BLaER1 (cell line): Measurements from ENCODE around the gene NIFK.
A peak's percentile ranks its signal among the peaks of the same experiment; 100 is the strongest.
"Not testable (repeated sequence)": the region's sequence is repeated elsewhere in the genome, so short reads cannot be mapped to it uniquely, and the experiment has no call there.

Experiments
- H3K27ac ChIP-seq: shearing (Covaris generic); formaldehyde crosslinking; 2 replicates; pipeline ENCODE4 v1.8.1; 2022
- H3K27me3 ChIP-seq: shearing (Covaris generic); formaldehyde crosslinking; 2 replicates; pipeline ENCODE4 v1.8.1; 2022
- H3K36me3 ChIP-seq: shearing (Covaris generic); formaldehyde crosslinking; 2 replicates; pipeline ENCODE4 v1.8.1; 2022
- H3K4me1 ChIP-seq: shearing (Covaris generic); formaldehyde crosslinking; 2 replicates; pipeline ENCODE4 v1.8.1; 2022
- H3K4me2 ChIP-seq: shearing (Covaris generic); formaldehyde crosslinking; 2 replicates; pipeline ENCODE4 v1.8.1; 2022
- H3K4me3 ChIP-seq: shearing (Covaris generic); formaldehyde crosslinking; 2 replicates; pipeline ENCODE4 v1.8.1; 2022
- H3K9ac ChIP-seq: shearing (Covaris generic); formaldehyde crosslinking; 2 replicates; pipeline ENCODE4 v1.8.1; 2022
- H3K9me3 ChIP-seq: shearing (Covaris generic); formaldehyde crosslinking; 2 replicates; pipeline ENCODE4 v1.8.1; 2022
- H4K20me1 ChIP-seq: shearing (Covaris generic); formaldehyde crosslinking; 2 replicates; pipeline ENCODE4 v1.8.1; 2022
- Cebpa-rat ChIP-seq: shearing (Covaris generic); IDR thresholded peaks from 2 replicates; pipeline ENCODE4 v1.8.1; 2022

NIFK gene

DNA sequence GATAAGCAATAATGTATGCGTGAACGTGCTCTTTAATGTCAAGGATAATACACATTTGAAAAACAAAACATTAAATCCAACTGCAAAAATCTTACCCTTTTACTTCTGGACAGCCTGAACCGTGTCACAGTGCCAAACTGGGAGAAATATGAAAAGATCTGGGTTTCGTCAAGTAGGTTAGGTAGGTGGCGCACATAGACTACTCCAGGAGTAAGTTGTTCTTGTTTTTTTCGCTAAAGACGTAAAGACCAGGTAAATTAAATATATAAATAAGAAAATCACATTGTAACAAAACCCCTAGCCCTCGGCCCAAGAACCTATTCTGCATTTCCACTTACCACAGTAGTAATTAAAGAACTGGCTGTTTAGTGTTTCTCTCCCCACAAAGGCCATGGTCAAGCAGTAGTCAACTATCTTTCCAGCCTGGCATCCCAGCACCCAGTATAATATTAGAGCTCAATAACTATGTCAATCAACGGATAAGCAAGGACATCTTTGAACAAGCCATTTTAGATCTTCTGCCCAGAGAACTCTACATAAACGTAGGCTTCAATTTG lies 1.1 kb downstream of the NIFK start:
- Histone ChIP-seq H3K27me3 (no peaks in the 10 kb centered on the region), H3K36me3 (peaks cover 49% of the 10 kb centered on the region), H3K4me2 (peak overlapping the region; percentile 79), H3K9ac (peak overlapping the region; percentile 94), H3K9me3 (no peaks in the 10 kb centered on the region), H4K20me1 (peaks cover 57% of the 10 kb centered on the region), H3K4me3 (peak overlapping the region; percentile 91), H3K4me1 (peaks cover 22% of the 10 kb centered on the region), H3K27ac (peak overlapping the region; percentile 90)
- TF ChIP-seq Cebpa-rat, result no peak

DNA sequence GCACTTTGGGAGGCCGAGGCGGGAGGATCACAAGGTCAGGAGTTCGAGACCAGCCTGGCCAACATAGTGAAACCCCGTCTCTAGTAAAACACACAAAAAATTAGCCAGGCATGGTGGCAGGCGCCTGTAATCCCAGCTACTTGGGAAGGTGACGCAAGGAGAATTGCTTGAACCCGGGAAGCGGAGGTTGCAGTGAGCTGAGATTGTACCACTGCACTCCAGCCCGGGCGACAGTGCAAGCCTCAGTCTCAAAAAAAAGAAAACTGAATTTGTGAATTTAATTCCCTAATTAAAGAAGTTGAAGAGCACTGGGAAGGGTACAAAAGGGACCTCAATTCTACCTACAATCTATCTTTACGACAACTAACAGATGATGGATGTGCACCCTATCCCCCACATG lies 2.1 kb downstream of the NIFK start:
- Histone ChIP-seq H3K36me3 (peaks cover 59% of the 10 kb centered on the region), H4K20me1 (peaks cover 68% of the 10 kb centered on the region), H3K4me1 (peaks cover 19% of the 10 kb centered on the region), H3K4me2 (peak overlapping the region; percentile 79)
- not testable (repeated sequence) for H3K9me3 ChIP-seq, H3K9ac ChIP-seq, H3K27me3 ChIP-seq, H3K4me3 ChIP-seq, H3K27ac ChIP-seq

DNA sequence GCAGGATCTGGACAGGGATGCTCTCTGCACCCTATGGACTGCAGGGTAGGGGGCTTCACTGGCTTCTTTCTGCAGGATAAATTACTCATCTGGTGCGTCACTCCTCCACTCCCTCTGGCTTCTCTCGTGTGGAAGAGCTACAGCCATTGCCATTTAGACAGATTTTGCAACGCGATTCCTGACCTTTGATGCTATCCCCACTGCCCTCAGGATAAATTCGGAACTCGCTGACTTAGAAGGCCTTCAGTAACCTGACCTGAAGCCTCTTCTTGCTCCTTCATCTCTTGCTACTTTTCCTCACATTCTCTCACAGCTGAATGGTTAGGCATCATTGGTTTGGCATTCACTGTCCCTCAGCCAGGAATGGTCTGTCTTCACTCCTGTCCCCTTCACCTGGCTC lies 5.3 kb downstream of the NIFK start:
- no peak for TF ChIP-seq Cebpa-rat
- H3K27ac ChIP-seq, result no peak overlapping the region
- H3K4me2 ChIP-seq, result no peak overlapping the region
- no peak overlapping the region for H3K9ac ChIP-seq
- peaks cover 79% of the 10 kb centered on the region for H4K20me1 ChIP-seq
- peaks cover 12% of the 10 kb centered on the region for H3K4me1 ChIP-seq
- no peaks in the 10 kb centered on the region for H3K9me3 ChIP-seq
- no peaks in the 10 kb centered on the region for H3K27me3 ChIP-seq
- peaks cover 90% of the 10 kb centered on the region for H3K36me3 ChIP-seq
- no peak overlapping the region for H3K4me3 ChIP-seq

- H4K20me1 ChIP-seq, result peaks cover 46% of the 10 kb centered on the region
- no peak overlapping the region for H3K27ac ChIP-seq
- H3K4me3 ChIP-seq, result no peak overlapping the region
- no peaks in the 10 kb centered on the region for H3K27me3 ChIP-seq
- no peak for TF ChIP-seq Cebpa-rat
- no peak overlapping the region for H3K9ac ChIP-seq
- no peaks in the 10 kb centered on the region for H3K9me3 ChIP-seq
- H3K4me1 ChIP-seq, result no peaks in the 10 kb centered on the region
- H3K36me3 ChIP-seq, result peaks cover 81% of the 10 kb centered on the region
- no peak overlapping the region for H3K4me2 ChIP-seq
These were observed 8.7 kb downstream of the NIFK start for GRCh38 chr2:121727950-121728349.

DNA sequence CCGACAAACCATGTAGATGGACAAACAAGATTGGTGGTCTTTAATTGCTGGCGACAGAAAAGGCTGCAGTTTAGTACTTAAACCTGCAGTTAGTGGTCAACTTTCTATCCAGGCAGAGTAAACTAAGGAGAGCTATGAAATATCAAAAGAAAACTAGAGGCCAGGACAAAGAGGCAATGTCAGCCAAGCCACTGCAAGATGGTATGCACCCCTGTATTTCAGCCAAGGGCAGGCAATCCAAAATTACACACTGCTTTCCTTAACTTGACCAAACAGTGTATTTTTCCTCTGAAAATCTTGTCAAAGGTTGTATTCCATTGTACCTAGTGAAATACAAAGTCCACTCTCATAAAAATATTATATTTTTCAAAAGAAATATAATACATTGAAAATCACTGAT lies 9.3 kb downstream of the NIFK start:
- no peak overlapping the region for H3K9ac ChIP-seq
- no peak for TF ChIP-seq Cebpa-rat
- H3K36me3 ChIP-seq, result peaks cover 75% of the 10 kb centered on the region

DNA sequence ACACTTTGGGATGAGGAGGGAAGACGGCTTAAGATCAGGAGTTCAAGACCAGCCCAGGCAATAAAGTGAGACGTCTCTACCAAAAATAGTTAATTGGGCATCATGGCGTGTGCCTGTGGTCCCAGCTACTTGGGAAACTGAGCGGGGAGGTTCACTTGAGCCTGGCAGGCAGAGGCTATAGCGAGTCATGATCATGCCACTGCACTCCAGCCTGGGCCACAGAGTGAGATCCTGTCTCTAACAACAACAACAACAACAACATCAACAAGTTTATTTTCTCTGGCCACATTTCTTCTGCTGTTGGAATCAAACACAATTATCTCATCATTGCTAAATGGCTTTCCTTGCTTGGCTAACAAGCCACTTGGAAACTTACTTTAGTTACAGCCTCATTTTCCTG lies 13.4 kb downstream of the NIFK start:
- H3K4me3 ChIP-seq, result no peak overlapping the region
- no peaks in the 10 kb centered on the region; the same call in 1 of the 2 replicates for H3K4me1 ChIP-seq
- no peaks in the 10 kb centered on the region for H3K27me3 ChIP-seq
- no peak overlapping the region for H3K27ac ChIP-seq
- no peak overlapping the region for H3K4me2 ChIP-seq
- no peaks in the 10 kb centered on the region for H4K20me1 ChIP-seq
- no peaks in the 10 kb centered on the region for H3K9me3 ChIP-seq
- no peak overlapping the region for H3K9ac ChIP-seq
- H3K36me3 ChIP-seq, result peaks cover 35% of the 10 kb centered on the region
- no peak for TF ChIP-seq Cebpa-rat

More for the DNA sequence above, 9.3 kb downstream of the NIFK start:
- H4K20me1 ChIP-seq, result peaks cover 39% of the 10 kb centered on the region
- H3K27me3 ChIP-seq, result no peaks in the 10 kb centered on the region
- no peak overlapping the region for H3K4me3 ChIP-seq
- H3K4me2 ChIP-seq, result no peak overlapping the region
- H3K9me3 ChIP-seq, result no peaks in the 10 kb centered on the region
- no peak overlapping the region for H3K27ac ChIP-seq
- no peaks in the 10 kb centered on the region; the same call in 1 of the 2 replicates for H3K4me1 ChIP-seq

DNA sequence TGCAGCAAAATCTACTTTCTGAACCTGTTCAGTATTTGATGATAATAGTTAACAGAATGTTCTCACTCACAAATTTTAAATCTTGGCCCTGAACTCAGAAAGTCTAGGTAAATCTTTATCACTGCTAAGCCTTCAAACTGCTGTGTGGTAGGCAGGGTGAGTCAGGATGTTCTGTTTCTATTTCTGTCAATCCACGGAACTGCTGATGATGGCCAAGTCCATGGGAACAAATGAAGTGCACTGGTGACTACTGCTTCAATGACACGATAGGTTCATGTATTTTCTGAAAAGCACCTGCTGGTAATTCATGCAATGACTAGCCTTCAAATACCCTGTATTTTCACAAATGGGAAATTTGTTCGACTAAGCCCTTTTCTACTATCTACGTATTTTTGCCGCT lies 14.2 kb downstream of the NIFK start:
- Histone ChIP-seq H3K27me3 (no peaks in the 10 kb centered on the region), H3K9ac (no peak overlapping the region), H3K4me2 (no peak overlapping the region)

DNA sequence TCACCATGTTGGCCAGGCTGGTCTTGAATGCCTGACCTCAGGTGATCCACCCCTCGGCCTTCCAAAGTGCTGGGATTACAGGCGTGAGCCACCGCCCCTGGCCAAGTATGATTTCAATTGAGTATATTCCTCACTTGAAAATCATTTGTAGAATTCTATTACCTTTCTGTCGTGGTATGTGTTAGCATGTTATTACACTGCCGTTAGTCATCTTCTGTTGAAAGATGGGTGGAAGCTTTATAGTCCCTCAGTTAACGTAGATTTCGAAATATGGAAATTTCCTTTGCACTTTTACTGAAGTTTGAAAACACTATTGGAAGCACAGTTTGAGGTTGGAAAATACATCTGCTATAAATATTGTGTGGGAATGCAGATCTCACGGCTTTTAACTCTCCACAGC lies 14.7 kb downstream of the NIFK start:
- Histone ChIP-seq H3K36me3 (peaks cover 22% of the 10 kb centered on the region), H3K4me3 (no peak overlapping the region), H3K9ac (no peak overlapping the region), H3K27me3 (no peaks in the 10 kb centered on the region), H3K4me1 (no peaks in the 10 kb centered on the region; the same call in 1 of the 2 replicates), H3K9me3 (no peaks in the 10 kb centered on the region), H4K20me1 (no peaks in the 10 kb centered on the region), H3K4me2 (no peak overlapping the region), H3K27ac (no peak overlapping the region)
- no peak for TF ChIP-seq Cebpa-rat

More for the DNA sequence above, 14.2 kb downstream of the NIFK start:
- Histone ChIP-seq H3K27ac (no peak overlapping the region), H4K20me1 (no peaks in the 10 kb centered on the region), H3K4me1 (no peaks in the 10 kb centered on the region; the same call in 1 of the 2 replicates), H3K9me3 (no peaks in the 10 kb centered on the region), H3K36me3 (peaks cover 28% of the 10 kb centered on the region), H3K4me3 (no peak overlapping the region)
- TF ChIP-seq Cebpa-rat, result no peak

DNA sequence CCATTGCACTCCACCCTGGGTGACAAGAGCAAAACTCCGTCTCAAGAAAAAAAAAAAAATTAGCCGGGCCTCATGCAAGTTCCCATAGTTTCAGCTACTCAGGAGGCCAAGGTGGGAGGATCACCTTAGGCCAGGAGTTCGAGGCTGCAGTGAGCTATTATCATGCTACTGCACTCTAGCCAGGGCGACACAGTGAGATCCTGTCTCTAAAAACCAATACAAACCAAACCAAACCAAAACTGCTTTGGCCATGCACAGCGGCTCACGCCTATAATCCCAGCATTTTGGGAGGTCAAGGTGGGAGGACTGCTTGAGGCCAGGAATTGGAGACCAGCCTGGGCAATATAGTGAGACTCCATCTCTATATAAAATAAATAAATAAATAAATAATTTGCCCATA lies 19.1 kb downstream of the NIFK start:
- H3K9me3 ChIP-seq, result no peaks in the 10 kb centered on the region
- H3K4me3 ChIP-seq, result no peak overlapping the region
- H3K9ac ChIP-seq, result no peak overlapping the region
- H3K27ac ChIP-seq, result no peak overlapping the region
- no peaks in the 10 kb centered on the region for H3K27me3 ChIP-seq
- H3K4me1 ChIP-seq, result no peaks in the 10 kb centered on the region; the same call in 1 of the 2 replicates
- H4K20me1 ChIP-seq, result no peaks in the 10 kb centered on the region
- no peak overlapping the region for H3K4me2 ChIP-seq
- H3K36me3 ChIP-seq, result no peaks in the 10 kb centered on the region
- TF ChIP-seq Cebpa-rat, result no peak

- Histone ChIP-seq H3K27ac (no peak overlapping the region), H3K27me3 (no peaks in the 10 kb centered on the region), H3K4me2 (no peak overlapping the region), H3K4me1 (no peaks in the 10 kb centered on the region), H3K4me3 (no peak overlapping the region), H4K20me1 (no peaks in the 10 kb centered on the region), H3K9me3 (no peaks in the 10 kb centered on the region), H3K36me3 (no peaks in the 10 kb centered on the region), H3K9ac (no peak overlapping the region)
- no peak for TF ChIP-seq Cebpa-rat
These were observed 20.5 kb downstream of the NIFK start for GRCh38 chr2:121716126-121716525.

DNA sequence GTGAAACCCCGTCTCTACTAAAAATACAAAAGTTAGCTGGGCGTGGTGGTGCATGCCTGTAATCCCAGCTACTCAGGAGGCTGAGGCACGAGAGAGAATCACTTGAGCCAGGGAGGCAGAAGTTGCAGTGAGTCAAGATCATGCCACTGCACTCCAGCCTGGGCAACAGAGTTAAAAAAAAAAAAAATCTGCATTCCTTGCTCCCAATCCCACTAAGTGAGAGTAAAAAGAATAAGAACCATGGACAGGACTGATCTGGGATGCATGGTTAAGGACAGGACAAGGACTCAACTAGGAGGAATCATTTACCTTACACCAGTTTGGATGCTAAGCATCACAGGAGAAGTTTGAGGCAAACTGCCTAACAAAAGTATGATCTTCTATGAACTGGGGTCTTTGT lies 25.2 kb downstream of the NIFK start:
- not testable (repeated sequence) for H3K36me3 ChIP-seq, H3K4me3 ChIP-seq, H4K20me1 ChIP-seq, H3K9me3 ChIP-seq, H3K4me2 ChIP-seq, H3K27ac ChIP-seq, H3K27me3 ChIP-seq, H3K9ac ChIP-seq
- H3K4me1 ChIP-seq, result peaks cover 22% of the 10 kb centered on the region
